NCI-H2171 (cell line): Measurements from ENCODE around the gene SEPTIN3.
A peak's percentile ranks its signal among the peaks of the same experiment; 100 is the strongest.

Source experiments
- DNase-seq: peaks from one replicate; lab custom pipeline; 2025; lab: John Stamatoyannopoulos, UW

The SEPTIN3 gene

DNA sequence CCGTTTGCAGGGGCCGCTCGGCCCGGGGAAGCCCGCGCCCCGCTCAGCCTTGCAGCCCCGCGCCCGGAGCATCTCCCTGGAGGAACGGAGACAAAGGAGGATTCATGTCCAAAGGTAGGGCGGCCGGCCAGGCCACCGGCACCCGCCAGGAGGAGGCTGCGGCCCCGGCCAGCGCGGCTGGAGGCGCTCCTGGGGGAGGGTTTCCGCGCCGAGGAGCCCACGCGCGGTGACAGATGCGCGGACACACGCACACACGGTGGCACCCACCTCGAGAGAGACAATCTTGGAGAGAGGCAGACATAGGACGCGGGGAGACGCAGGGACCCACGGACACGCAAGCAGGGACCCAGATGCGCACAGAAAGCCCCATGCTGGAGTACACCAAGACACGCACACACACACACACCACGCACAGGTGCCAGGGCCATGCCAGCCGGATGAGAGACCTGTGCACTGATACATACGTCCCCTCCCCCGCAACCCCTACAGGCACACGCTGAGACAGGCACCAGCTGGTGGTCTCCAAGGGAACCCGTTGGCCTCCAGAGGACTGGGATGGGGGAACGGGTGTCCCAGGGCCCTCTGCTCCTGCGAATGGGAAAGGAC, 7.8 kb downstream of the SEPTIN3 start:
- peak; percentile 89 for DNase-seq

DNA sequence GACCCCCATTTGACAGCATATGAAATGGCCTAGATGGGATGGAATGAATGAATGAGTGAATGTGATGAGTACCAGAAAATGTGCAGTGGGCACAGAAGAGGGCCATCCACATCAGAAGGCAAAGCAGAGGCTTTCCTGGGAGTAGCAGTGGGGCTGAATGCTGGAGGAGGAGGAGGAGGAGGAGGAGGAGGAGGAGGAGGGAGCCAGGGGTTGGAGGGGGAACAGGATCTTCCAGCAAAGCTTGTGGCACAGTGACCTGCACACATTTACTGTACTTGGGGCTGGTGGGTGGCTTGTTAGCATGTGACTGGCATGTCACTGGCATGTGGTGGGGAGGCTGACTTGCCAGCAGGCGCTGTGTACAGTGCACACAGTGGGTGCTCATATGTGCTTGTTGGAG, 9.5 kb downstream of the SEPTIN3 start:
- no peak for DNase-seq

DNA sequence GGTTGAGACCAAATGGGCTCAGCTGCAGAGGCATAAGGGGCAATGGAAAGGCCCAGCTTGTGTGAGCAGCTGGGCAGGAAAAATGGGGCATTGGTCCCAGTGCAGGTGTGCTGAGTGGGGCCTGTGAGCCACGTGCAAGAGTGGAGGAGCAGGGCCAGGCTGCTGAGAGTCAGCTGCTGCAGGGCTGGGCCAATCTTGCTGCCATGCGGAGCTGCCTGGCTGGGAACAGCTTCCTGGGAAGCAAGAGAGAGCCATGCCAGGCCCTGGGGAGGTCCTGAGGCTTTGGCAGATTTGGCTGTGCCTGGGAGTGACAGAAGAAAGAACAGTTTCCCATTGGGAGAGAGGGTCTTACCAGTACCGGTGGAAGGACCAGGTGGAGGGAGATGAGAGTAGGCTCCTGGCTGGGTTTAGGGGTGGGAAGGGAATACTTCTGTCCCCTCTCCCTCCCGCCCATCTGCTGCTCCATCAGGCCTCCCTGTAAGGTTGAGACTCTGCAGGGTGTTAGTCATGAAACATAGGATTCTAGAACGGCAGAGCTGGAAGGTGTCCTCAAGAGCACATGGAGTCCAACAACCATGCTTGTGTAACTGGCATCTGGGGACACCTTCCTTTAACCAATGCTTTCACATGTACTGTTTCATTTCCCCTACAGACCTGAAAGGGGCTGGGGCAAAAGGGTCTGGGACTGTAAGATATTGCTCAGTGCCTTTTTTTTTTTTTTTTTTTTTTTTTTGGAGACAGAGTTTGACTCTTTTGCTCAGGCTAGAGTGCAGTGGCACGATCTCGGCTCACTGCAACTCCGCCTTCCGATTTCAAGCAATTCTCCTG, 10.4 kb downstream of the SEPTIN3 start:
- peak; percentile 73 for DNase-seq

DNA sequence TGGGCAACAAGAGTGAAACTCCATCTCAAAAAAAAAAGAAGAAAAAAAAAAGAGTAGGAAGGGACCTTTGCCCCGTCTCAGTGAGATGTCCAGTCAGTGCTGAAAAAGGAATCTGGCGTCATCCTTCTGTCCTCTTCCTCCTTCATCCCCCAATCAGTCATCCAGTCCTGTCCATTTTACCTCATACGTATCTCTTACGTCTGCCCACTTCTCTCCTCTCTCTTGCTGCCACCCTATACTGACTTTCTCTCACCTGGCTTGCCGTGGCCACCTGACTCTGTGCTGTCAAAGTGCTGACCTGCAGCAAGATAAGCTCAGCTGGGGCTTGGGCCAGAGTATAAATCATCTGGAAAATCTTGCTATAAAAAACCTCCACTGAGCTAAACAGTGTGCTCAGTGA, 13.6 kb downstream of the SEPTIN3 start:
- DNase-seq: no peak

DNA sequence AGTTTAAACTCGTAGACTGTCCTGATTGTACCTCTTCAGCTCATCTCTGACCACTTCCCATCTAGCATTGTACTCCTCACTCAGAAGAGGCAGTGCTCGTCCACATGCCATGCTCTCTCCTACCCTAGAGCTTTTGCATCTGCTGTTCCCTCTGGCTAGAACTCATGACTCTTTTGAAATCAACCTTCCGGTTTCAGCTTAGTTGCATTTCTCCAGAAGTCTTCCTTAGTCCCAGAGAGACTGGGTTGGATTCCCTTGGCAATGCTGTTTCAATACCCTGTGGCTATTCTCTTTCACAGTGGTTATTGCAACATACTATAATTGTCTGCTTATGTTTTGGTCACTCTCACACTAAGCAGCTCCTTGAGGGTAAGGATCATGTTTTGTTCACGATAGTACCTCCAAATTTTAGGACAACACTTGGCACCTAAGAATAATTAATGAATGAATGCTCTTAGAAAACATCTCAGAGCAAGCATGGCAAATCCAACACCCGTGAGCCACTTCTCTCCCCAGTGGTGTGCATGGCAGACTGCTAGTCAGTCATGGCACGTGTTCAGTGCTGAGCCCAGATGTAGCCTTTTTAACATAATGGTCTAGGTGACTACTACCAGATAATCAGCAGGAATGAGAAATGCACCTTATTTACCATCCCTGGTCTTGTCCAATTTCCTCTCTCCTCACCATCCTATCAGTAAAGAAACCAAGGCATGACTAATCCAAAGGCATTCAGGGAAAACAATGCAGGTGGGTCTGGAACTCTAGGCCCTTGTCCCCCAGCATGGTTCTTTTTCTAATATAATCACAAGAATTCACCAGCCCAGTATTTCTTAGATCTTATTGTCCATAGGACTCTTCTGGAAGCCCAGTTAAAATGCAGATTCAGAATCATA, 14.5 kb downstream of the SEPTIN3 start:
- no peak for DNase-seq

DNA sequence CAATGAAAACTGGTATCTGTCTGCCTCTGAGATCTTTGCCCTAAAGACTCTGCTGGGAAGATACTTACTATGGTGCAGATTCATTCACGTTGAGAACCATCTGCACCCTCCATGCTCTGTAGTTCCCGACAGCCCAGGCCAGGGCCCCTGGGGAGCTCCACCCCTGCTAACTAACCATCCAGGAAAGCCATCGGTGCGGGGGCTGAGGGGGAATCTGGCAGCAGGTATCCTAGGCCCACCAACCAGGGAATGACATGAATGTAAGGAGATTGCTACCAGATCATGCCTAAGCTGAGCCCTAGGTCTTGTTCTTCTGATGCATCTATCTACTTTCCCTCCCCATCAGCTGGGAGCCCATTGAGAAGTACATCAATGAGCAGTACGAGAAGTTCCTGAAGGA, 18.0 kb downstream of the SEPTIN3 start:
- DNase-seq: no peak

DNA sequence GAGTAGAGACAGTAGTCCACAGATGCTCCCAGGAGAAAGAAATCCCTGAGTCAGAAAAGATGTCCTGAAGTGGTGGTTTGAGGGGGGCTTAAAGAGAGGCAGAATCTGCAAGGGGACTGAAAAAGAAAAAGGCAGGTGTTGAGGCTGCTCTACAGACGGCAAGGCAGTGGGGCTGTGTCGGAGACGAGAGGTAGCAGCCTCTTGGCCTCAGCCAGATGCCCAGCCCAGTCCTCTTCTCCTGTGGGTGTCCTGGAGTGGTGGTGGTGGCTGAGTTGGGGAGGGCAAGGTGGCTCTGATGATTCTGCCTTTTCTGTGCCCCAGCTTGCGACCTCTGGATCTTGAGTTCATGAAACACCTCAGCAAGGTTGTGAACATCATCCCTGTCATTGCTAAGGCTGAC, 20.0 kb downstream of the SEPTIN3 start:
- no peak for DNase-seq

DNA sequence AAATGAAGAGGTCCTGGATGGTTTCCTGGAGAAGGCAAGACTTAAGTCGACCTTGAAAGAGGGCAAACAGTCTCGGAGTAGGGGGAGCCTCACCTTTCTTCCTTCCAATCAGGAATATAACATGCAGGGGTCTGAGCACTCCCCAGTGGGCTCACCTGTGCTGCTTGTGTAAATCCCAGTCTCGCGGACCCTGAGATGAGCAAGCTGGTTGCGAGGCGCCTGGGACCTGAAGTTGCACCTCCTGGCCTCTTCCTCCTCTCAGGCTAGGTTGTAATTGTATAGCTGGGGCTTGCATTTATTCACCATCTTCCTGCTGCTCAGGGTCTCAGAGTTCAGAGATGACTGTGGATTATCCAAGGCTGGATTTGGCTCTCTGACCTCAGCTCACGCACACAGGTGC, 21.9 kb downstream of the SEPTIN3 start:
- no peak for DNase-seq

DNA sequence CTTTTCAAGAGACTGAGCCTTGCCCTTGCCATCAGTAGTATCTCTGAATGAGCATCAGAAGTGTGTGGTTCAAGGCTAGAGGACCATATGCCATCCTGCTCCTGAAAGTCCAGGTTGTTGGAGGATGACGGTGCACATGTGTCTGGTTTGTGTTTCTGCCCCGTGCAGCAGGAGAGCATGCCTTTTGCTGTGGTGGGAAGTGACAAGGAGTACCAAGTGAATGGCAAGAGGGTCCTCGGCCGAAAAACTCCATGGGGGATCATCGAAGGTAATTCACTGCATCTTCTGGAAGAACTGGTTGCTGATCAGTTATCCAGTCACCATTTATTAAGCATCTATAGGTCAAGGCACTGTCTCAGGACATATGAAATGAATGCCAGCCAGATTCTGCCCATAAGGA, 23.3 kb downstream of the SEPTIN3 start:
- no peak for DNase-seq

DNA sequence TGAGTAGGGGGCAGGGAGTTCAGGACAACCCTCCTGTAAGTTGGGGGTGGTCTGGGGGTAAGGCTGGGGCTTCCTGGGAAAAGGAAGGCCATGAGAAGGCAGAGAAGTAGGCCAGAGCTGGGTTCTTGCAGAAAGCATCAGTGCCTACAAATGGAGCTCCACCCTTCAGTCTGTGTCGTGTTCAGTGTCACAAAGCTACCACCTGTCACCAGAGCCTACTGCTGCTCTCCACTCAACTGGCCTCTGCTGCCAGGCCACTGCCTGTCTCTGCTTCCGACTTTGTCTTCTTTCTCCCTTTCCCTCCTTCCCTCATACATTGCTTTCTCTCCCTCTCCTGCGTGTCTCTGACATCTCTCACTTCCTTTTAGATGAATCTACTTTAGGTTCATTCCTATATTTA, 26.0 kb downstream of the SEPTIN3 start:
- DNase-seq: no peak

DNA sequence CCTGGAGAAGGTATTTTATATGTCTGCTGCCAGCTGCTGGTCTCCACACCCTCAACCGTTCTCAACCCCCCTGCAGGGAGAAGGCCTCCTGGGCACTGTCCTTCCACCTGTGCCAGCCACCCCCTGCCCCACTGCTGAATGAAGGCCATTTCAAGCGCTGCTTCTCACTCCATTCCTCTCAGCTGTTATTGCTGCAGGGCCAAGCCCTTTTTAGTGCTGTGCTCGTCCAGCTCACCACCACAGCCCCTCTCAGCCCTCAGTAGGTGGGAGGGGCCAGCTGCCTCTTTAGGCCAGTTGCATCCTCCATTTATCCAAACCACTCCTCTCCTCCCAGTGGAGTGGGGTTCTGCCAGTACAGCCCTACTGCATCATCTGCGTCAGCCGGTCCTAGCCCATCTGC, 27.6 kb downstream of the SEPTIN3 start:
- no peak for DNase-seq

DNA sequence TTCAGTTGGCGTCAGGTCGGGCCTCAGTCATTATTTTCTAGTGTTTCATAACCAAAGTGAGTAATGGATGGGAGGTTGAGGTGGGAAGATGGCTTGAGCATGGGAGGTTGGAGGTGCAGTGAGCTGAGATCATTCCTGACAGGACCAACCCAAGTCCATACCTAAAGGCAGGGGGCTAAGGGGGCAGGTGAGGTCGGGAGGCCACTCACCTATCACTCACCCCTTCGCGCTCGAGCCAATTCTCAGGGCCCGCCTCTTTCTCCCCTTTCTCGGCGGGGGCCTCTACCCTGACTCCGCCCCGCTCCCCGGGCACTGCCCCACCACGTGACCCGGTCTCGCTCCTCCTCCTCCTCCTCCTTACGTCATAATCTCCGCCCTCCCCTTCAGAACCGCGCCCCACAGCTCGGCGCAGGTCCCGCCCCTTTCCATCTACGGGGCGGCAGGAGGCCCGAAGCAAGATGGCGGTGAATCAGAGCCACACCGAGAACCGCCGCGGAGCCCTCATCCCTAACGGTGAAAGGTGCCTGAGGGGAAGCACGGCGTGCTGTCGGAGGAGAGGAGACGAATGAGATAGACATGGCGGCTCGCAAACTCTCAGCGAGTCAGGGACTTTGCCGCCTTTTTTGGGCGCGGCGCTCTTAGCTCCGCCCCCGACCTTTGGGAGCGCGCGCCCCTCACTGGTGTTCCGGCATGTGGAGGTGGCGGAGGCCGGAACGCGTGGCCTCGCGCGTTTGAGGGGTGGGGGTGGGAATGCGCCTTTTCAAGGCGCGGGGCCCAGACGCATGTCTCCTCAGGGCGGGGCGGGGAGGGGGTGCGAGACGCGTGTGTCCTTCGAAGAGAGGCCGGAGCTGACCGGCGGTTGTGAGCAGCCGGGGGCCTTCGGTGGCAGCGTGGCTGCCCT, 29.4 kb downstream of the SEPTIN3 start, which contains the start of gene WBP2NL:
WBP2NL (plus strand) TSS at position 428 of the 901 bp plus-strand sequence; CDS start at position 459, 31 bp downstream.
- DNase-seq: peak; percentile 94

DNA sequence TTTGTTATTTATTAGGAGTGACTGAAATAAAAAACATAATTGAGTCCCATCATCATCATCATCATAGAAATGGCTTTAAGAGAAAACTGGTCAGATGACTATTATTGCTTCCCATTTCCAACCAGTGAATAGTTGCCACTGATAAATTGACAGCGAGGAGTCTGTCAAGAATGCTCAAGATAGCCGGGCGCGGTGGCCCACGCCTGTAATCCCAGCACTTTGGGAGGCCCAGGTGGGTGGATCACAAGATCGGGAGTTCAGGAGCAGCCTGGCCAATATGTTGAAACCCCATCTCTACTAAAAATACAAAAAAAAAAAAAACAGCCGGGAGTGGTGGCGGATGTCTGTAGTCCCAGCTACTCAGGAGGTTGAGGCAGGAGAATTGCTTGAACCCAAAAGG, 31.2 kb downstream of the SEPTIN3 start:
- no peak for DNase-seq

DNA sequence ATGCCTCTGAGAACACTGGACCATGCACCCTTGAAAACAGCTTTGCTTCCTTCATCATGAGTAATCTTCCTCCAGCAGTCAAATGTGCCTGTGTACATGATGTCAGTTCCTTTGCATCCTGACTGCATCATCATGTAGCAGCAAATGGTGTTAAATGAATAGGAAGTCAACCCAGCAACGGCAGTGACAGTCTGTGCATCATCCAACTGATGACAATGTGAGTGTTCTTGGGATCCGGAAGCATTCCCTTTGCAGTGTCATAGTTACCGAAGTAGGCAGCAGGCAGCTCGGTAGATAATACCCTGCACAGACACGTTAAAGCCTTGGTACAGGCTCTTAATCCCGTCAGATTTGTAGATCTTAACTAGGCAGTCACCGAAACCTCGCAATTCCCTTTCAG, 31.9 kb downstream of the SEPTIN3 start:
- DNase-seq: no peak

DNA sequence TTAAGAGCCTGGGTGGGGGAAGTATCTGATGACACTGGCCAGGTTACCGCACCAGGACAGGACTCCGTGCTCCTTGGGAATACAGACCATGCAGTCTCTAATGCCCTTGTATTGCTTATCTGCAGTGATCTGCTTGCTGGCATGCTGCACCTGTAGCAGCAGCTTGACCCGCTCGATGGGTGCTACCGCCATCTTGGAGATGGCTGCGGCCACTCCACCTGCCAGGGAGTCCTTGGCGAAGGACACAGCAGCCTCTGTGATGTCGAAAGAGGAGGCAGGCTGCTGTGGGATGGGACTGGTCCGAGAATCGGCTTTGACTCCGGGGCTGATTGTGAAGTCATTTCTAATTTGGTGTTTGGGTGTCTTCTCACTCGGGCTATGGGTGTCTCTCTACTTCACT, 32.5 kb downstream of the SEPTIN3 start:
- DNase-seq: no peak

DNA sequence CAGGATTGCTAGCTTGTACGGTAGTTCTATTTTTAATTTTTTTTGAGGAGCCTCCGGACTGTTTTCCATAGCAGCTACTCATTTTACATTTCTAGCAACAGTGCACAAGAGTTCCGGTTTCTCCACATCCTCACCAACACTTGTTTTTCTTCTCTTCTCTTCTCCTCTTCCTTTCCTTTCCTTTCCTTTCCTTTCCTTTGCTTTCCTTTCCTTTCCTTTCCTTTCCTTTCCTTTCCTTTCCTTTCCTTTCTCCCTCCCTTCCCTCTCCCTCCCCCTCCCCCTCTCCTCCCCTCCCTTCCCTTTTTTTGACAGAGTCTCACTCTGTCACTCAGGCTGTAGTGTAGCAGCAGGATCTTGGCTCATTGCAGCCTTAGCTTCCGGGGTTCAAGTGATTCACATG, 38.7 kb downstream of the SEPTIN3 start:
- DNase-seq: no peak

DNA sequence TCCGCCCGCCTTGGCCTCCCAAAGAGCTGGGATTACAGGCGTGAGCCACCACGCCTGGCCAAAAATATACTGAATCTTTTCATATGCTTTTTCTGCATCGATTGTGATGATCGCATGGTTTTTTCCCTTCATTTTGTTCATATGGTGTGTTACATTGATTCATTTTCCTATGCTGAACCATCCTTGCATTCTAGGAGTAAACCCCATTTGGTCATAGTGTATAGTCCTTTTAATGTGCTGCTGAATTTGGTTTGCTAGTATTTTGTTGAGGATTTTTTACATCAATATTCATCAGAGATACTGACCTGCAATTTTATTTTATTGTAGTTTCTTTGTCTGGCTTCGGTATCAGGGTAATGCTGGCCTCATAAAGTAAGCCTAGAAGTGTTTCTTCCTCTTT, 41.5 kb downstream of the SEPTIN3 start:
- no peak for DNase-seq

DNA sequence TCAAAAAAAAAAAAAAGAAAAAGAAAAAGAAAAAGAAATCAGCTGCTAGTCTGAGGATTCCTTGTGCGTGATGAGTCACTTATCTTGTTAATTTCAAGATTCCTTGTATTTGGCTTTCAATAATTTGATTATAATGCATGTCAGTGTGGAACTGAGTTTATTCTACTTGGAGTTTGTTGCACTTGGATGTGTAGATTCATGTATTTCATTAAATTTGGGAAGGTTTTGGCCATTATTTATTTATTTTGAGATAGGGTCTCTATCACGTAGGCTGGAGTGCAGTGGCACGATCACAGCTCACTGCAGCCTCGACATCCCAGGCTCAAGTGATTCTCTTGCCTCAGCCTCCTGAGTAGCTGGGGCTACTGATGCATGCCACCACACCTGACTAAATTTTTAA, 44.1 kb downstream of the SEPTIN3 start:
- DNase-seq: no peak

DNA sequence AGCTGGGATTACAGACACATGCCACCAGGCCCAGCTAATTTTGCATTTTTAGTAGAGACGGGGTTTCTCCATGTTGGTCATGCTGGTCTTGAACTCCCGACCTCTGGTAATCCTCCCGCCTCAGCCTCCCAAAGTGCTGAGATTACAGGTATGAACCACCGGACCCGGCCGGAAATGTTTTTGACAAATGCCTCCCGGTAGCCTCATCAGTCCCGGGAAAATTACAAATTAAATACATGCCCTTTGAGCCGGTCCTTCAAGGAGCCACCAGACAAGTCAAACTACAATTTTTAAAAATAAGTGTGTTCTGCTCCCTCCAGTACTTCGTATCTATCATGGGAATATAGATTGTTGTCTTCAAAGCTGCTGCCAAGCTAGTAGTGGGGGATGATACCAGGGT, 46.9 kb downstream of the SEPTIN3 start:
- no peak for DNase-seq

DNA sequence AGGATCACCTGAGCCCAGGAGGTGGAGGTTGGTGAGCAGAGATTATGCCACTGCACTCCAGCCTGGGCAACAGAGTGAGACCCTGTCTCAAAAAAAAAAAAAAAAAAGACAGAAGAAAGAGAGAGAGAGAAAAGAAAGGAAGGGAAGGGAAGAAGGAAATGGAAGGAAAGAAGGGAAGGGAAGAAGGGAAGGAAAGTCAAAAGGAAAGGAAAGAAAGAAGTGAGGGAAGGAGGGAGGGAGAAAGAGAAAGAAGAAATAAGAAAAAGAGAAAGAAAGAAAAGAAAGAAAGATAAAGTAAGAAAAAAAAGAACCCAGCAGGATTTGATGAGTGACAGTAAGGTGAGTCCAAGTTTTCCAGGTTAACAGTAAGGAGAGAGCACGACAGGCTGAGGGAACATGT, 49.0 kb downstream of the SEPTIN3 start:
- DNase-seq: no peak
